IMR-90 (cell line): Measurements from ENCODE around the gene CEACAM16. TPM values are rescaled to one million over a fixed set of nuclear protein-coding genes. Genes with fewer than 3 reads are reported as not detected.

Experiments
- ATAC-seq: fragments of 200-7000 bp; cut with Tn5 transposase; 2 replicates; pipeline ENCODE4 v1.9.1; 2020; ENCODE audit warnings: low read depth, mild to moderate bottlenecking, moderate library complexity
- BruUV-seq: library from RNA; stranded (reverse); fragments of 400-500 nt; replicated peaks from 2 replicates; lab custom pipeline; 2021; lab: Mats Ljungman, UMichigan
- CTCF ChIA-PET: fragments of 300-600 bp; formaldehyde crosslinking; extraction: SDS; loops from one replicate; lab custom pipeline; 2021; ENCODE audit warnings: antibody characterized with exemption; lab: Yijun Ruan, JAX
- POLR2A ChIA-PET: fragments of 300-600 bp; sonication (Branson Sonifier 250); formaldehyde crosslinking; loops from one replicate; lab custom pipeline; 2022; ENCODE audit warnings: antibody characterized with exemption; ENCODE audit not compliant: unreplicated experiment; lab: Charles Lee
- DNase-seq: peaks from one replicate; pipeline ENCODE4 v3.0.0; 2013
- H2AFZ ChIP-seq: replicated peaks from 2 replicates; pipeline ENCODE3; 2013; ENCODE audit warnings: low read length, mild to moderate bottlenecking; ENCODE audit not compliant: poor library complexity
- H2AK5ac ChIP-seq: 2 replicates; pipeline ENCODE4 v1.6.1; 2013; ENCODE audit warnings: low read depth, low read length, inconsistent platforms
- H2AK9ac ChIP-seq: replicated peaks from 2 replicates; pipeline ENCODE3; 2013; ENCODE audit warnings: mild to moderate bottlenecking, low read depth, low read length, moderate library complexity; ENCODE audit not compliant: poor library complexity
- H2BK120ac ChIP-seq: 2 replicates; pipeline ENCODE4 v1.6.1; 2013; ENCODE audit warnings: low read depth, low read length, inconsistent platforms
- H2BK15ac ChIP-seq: 3 replicates; pipeline ENCODE4 v1.6.1; 2013; ENCODE audit warnings: low read depth, low read length, inconsistent platforms
- H2BK20ac ChIP-seq: 2 replicates; pipeline ENCODE4 v1.6.1; 2013; ENCODE audit warnings: low read depth, mild to moderate bottlenecking, inconsistent platforms, low read length, moderate library complexity
- H2BK5ac ChIP-seq: 2 replicates; pipeline ENCODE4 v1.6.1; 2013; ENCODE audit warnings: mild to moderate bottlenecking, low read depth, low read length, inconsistent platforms; ENCODE audit not compliant: poor library complexity, severe bottlenecking
- H3K14ac ChIP-seq: replicated peaks from 2 replicates; pipeline ENCODE4 v1.6.1; 2013; ENCODE audit warnings: low read depth, low read length, inconsistent platforms
- H3K18ac ChIP-seq: 2 replicates; pipeline ENCODE4 v1.6.1; 2013; ENCODE audit warnings: low read depth, low read length, control low read depth
- H3K23ac ChIP-seq: 2 replicates; pipeline ENCODE4 v1.6.1; 2013; ENCODE audit warnings: low read depth, low read length, inconsistent platforms
- H3K27ac ChIP-seq: 2 replicates; pipeline ENCODE4 v1.5.1; 2013; ENCODE audit warnings: mild to moderate bottlenecking, control low read depth, low read length; ENCODE audit not compliant: insufficient read depth
- H3K27me3 ChIP-seq: 2 replicates; pipeline ENCODE4 v1.6.1; 2013; ENCODE audit warnings: low read length; ENCODE audit not compliant: control insufficient read depth, insufficient read depth
- H3K36me3 ChIP-seq: 2 replicates; pipeline ENCODE4 v1.6.1; 2013; ENCODE audit warnings: low read length, mixed read lengths; ENCODE audit not compliant: control insufficient read depth, insufficient read depth
- H3K4ac ChIP-seq: 2 replicates; pipeline ENCODE4 v1.6.1; 2013; ENCODE audit warnings: low read depth, low read length, inconsistent platforms
- H3K4me1 ChIP-seq: 2 replicates; pipeline ENCODE4 v1.6.1; 2013; ENCODE audit warnings: low read length, mixed read lengths; ENCODE audit not compliant: control insufficient read depth, insufficient read depth
- H3K4me2 ChIP-seq: 2 replicates; pipeline ENCODE4 v1.6.1; 2013; ENCODE audit warnings: low read depth, mild to moderate bottlenecking, control low read depth, low read length, moderate library complexity
- H3K4me3 ChIP-seq: 2 replicates; pipeline ENCODE4 v1.5.1; 2013; ENCODE audit warnings: low read depth, mild to moderate bottlenecking, control low read depth, low read length, moderate library complexity; ENCODE audit not compliant: insufficient read depth
- H3K56ac ChIP-seq: 2 replicates; pipeline ENCODE4 v1.6.1; 2013; ENCODE audit warnings: low read length, inconsistent platforms; ENCODE audit not compliant: insufficient read depth; ENCODE audit errors: extremely low read depth
- H3K79me1 ChIP-seq, 2 experiments: 2 replicates each; pipeline ENCODE4 v1.6.1; 2013; ENCODE audit warnings: low read length in 2 of 2, inconsistent platforms in 1 of 2, low read depth in 1 of 2
- H3K9ac ChIP-seq: 2 replicates; pipeline ENCODE4 v1.6.1; 2013; ENCODE audit warnings: low read depth, low read length, control low read depth
- H3K9me1 ChIP-seq: 2 replicates; pipeline ENCODE4 v1.6.1; 2013; ENCODE audit warnings: low read length, inconsistent platforms; ENCODE audit not compliant: insufficient read depth
- H3K9me3 ChIP-seq: 2 replicates; pipeline ENCODE4 v1.6.1; 2013; ENCODE audit warnings: low read length; ENCODE audit not compliant: control insufficient read depth, insufficient read depth
- H4K20me1 ChIP-seq: 2 replicates; pipeline ENCODE4 v1.6.1; 2013; ENCODE audit warnings: low read length, inconsistent platforms; ENCODE audit not compliant: insufficient read depth
- H4K5ac ChIP-seq: 2 replicates; pipeline ENCODE4 v1.6.1; 2013; ENCODE audit warnings: mild to moderate bottlenecking, low read depth, low read length, control low read depth
- H4K8ac ChIP-seq, 2 experiments: 2 replicates each; pipeline ENCODE4 v1.6.1; 2013; ENCODE audit warnings: low read depth in 2 of 2, low read length in 2 of 2, control low read depth in 1 of 2, inconsistent platforms in 1 of 2
- H4K91ac ChIP-seq: 2 replicates; pipeline ENCODE4 v1.6.1; 2013; ENCODE audit warnings: low read depth, low read length, inconsistent platforms; ENCODE audit not compliant: insufficient read depth
- CEBPB ChIP-seq: IDR thresholded peaks from 2 replicates; pipeline ENCODE4 v1.6.1; 2012; ENCODE audit warnings: low read depth, low read length, improper control_type of control experiment
- CTCF ChIP-seq: conservative IDR thresholded peaks from 2 replicates; pipeline ENCODE4 v1.5.1; 2012; ENCODE audit warnings: mild to moderate bottlenecking, low read depth, low read length, improper control_type of control experiment
- MXI1 ChIP-seq: IDR thresholded peaks from 2 replicates; pipeline ENCODE4 v1.6.1; 2012; ENCODE audit warnings: low read depth, mild to moderate bottlenecking, low read length, moderate library complexity, borderline replicate concordance
- NFE2L2 ChIP-seq: fragments of 150-350 bp; IDR thresholded peaks from 2 replicates; pipeline ENCODE4 v1.6.1; 2016; ENCODE audit warnings: low read depth, mild to moderate bottlenecking, low read length
- POLR2A ChIP-seq: IDR thresholded peaks from 2 replicates; pipeline ENCODE4 v1.6.1; 2012; ENCODE audit warnings: mild to moderate bottlenecking, low read depth, low read length
- RCOR1 ChIP-seq: IDR thresholded peaks from 2 replicates; pipeline ENCODE4 v1.6.1; 2012; ENCODE audit warnings: mild to moderate bottlenecking, low read length, improper control_type of control experiment; ENCODE audit not compliant: insufficient replicate concordance
- RFX5 ChIP-seq: IDR thresholded peaks from 2 replicates; pipeline ENCODE4 v1.8.0; 2012; ENCODE audit warnings: low read depth, mild to moderate bottlenecking, low read length, moderate library complexity
- SMC3 ChIP-seq: fragments of 150-350 bp; IDR thresholded peaks from 2 replicates; pipeline ENCODE4 v1.6.1; 2016; ENCODE audit warnings: low read depth, mild to moderate bottlenecking, antibody characterized with exemption, low read length, moderate library complexity
- WGBS, 2 experiments: methylation state at CpG; one replicate each; pipeline versions ENCODE4 v1.1.5 to v1.1.7; 2013; ENCODE audit warnings: missing lambda C conversion rate in 2 of 2; ENCODE audit not compliant: insufficient read length in 1 of 2; ENCODE audit errors: extremely low coverage in 2 of 2; 5-methylcytosine and 5-hydroxymethylcytosine counted together
- dilution Hi-C: fragments of 300-500 bp; cut with HindIII; formaldehyde crosslinking; loops from one replicate; pipeline ENCODE4 v1.14.3; 2018; ENCODE audit warnings: low sequenced_read_pairs; ENCODE audit not compliant: unreplicated experiment
- in situ Hi-C: fragments of 300-500 bp; cut with MboI; formaldehyde crosslinking; loops from 3 replicates; pipeline ENCODE4 v1.14.3; 2019; ENCODE audit warnings: low sequenced_read_pairs, inconsistent platforms, mixed read lengths
- intact Hi-C: fragments of 100-400 bp; cut with micrococcal nuclease; formaldehyde crosslinking; loops from 2 replicates; pipeline ENCODE4 v1.10.0; 2022
- polyA plus RNA-seq, 3 experiments: library from polyadenylated mRNA; depleted of rRNA; stranded (reverse); fragments of >200 nt; gene quantifications; 2 replicates each; pipeline ENCODE4 v1.2.3, GENCODE V29; 2012; ENCODE audit warnings: low replicate concordance in 1 of 3
- total RNA-seq: library from RNA; depleted of rRNA; stranded (reverse); fragments of >200 nt; gene quantifications from 2 replicates; pipeline ENCODE4 v1.2.3, GENCODE V29; 2012
- TF ChIP-seq, protein P1 (sequence below): fragments of 150-350 bp; IDR thresholded peaks from 2 replicates; pipeline ENCODE4 v1.6.1; 2017; ENCODE audit warnings: mild to moderate bottlenecking, antibody characterized with exemption, low read length, low read depth
- TF ChIP-seq, protein P2 (sequence below): fragments of 150-350 bp; IDR thresholded peaks from 2 replicates; pipeline ENCODE4 v1.6.1; 2016; ENCODE audit warnings: low read depth, mild to moderate bottlenecking, low read length, moderate library complexity, borderline replicate concordance

Gene CEACAM16
- total and polyA plus RNA-seq, 2 of the 4 experiments (the other 2 are of a cell fraction): not detected

DNA sequence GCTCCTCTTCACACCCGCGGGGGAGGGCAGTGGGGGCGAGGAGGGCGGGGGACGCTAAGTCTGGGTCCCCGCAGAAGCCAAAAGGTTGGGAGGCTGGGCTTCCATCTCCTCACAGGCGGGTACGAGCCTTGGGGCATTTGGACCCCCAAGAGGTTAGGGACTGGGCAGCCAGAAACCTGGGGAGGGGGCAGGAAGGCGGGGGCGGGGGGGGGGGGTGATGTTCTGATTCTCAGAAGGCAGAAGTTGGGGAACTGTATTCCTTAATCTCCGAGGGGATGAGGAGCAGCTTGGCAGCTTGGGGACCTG is 54.6 kb downstream of the CEACAM16 start:
- dilution Hi-C loops (no loop called here), in situ Hi-C loops (no loop called here), intact Hi-C loops (no loop called here)
- Histone ChIP-seq H3K4me1 (peaks cover 56% of the 10 kb centered on the region), H3K36me3 (peaks cover 54% of the 10 kb centered on the region), H4K8ac (peak overlapping the region; percentile 92 to 97), H2BK20ac (peak overlapping the region; percentile 94), H2BK5ac (peak overlapping the region; percentile 80), H3K27ac (peak overlapping the region; percentile 85), H2AK9ac (peak overlapping the region; percentile 97), H4K91ac (peak overlapping the region; percentile 96), H2AFZ (peak overlapping the region; percentile 59), H3K4me2 (peak overlapping the region; percentile 85), H4K5ac (peak overlapping the region; percentile 73), H2AK5ac (peak overlapping the region; percentile 98), H3K18ac (peak overlapping the region; percentile 78), H3K4me3 (peak overlapping the region; percentile 38), H4K20me1 (peaks cover 36% of the 10 kb centered on the region), H2BK120ac (peak overlapping the region; percentile 98), H3K4ac (peak overlapping the region; percentile 98), H2BK15ac (peak overlapping the region; percentile 86; the same call in 2 of the 3 replicates), H3K79me1 (peaks cover 29 to 81% of the 10 kb centered on the region in 2 experiments), H3K9ac (peak overlapping the region; percentile 66), H3K9me3 (no peaks in the 10 kb centered on the region), H3K14ac (peak overlapping the region; percentile 97), H3K27me3 (no peaks in the 10 kb centered on the region), H3K56ac (peak overlapping the region; percentile 92), H3K23ac (peak overlapping the region; percentile 99), H3K9me1 (peaks cover 16% of the 10 kb centered on the region)
- no TSS peak for BruUV-seq
- ChIA-PET POLR2A (interaction anchor here (0.6 to 0.9 kb wide), 3 partner anchors 26 to 37 kb away, joined by 3 read pairs; no protein-coding TSS in a partner anchor), CTCF (interaction anchor here (1.1 kb wide), 1 partner anchor 9 kb away, joined by 3 read pairs; no protein-coding TSS in a partner anchor)
- no peak for ATAC-seq
- TF ChIP-seq, protein P1, sequence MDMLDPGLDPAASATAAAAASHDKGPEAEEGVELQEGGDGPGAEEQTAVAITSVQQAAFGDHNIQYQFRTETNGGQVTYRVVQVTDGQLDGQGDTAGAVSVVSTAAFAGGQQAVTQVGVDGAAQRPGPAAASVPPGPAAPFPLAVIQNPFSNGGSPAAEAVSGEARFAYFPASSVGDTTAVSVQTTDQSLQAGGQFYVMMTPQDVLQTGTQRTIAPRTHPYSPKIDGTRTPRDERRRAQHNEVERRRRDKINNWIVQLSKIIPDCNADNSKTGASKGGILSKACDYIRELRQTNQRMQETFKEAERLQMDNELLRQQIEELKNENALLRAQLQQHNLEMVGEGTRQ: no peak
- TF ChIP-seq MXI1 (no peak), CEBPB (no peak), RCOR1 (no peak), CTCF (no peak), POLR2A (no peak), NFE2L2 (no peak), RFX5 (no peak), SMC3 (no peak)
- TF ChIP-seq, protein P2, sequence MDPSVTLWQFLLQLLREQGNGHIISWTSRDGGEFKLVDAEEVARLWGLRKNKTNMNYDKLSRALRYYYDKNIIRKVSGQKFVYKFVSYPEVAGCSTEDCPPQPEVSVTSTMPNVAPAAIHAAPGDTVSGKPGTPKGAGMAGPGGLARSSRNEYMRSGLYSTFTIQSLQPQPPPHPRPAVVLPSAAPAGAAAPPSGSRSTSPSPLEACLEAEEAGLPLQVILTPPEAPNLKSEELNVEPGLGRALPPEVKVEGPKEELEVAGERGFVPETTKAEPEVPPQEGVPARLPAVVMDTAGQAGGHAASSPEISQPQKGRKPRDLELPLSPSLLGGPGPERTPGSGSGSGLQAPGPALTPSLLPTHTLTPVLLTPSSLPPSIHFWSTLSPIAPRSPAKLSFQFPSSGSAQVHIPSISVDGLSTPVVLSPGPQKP: no peak
- no CpG with 5 or more reads among the region's 11 CpGs for WGBS, 2 experiments
- DNase-seq: no peak
